Stimulated activated CD4-positive, alpha-beta T cell treated with anti-CD3 and anti-CD28 coated beads, Interleukin-4, amount 100 ng/mL, for 1 hour (primary cell): ENCODE data around the gene IL15RA.
A peak's percentile ranks its signal among the peaks of the same experiment; 100 is the strongest.
"Not testable (repeated sequence)": the region's sequence is repeated elsewhere in the genome, so short reads cannot be mapped to it uniquely, and the experiment has no call there.

Source experiments
- DNase-seq: peaks from one replicate; pipeline ENCODE4 v3.0.0-alpha.2; 2020

Gene IL15RA

GRCh38 chr10:6005161-6005804 lies 27.9 kb upstream of the IL15RA start:
- not testable (repeated sequence) for DNase-seq

GRCh38 chr10:6002809-6003510 lies 25.6 kb upstream of the IL15RA start:
- DNase-seq, result no peak

GRCh38 chr10:5999440-6000165 lies 22.3 kb upstream of the IL15RA start:
- no peak for DNase-seq

GRCh38 chr10:5996696-5997095 lies 19.4 kb upstream of the IL15RA start:
- no peak for DNase-seq

GRCh38 chr10:5992398-5992797 lies 15.1 kb upstream of the IL15RA start:
- no peak for DNase-seq

- DNase-seq, result no peak
These were observed 14.4 kb upstream of the IL15RA start for GRCh38 chr10:5991708-5992107.

GRCh38 chr10:5989756-5990155 lies 12.4 kb upstream of the IL15RA start:
- DNase-seq, result no peak

- DNase-seq, result no peak
These were observed 11.1 kb upstream of the IL15RA start for GRCh38 chr10:5988336-5988920.

- no peak for DNase-seq
These were observed 10.4 kb upstream of the IL15RA start for GRCh38 chr10:5987747-5988146.

- DNase-seq, result no peak
These were observed 7.7 kb upstream of the IL15RA start for GRCh38 chr10:5985029-5985428.

- no peak for DNase-seq
These were observed 6.4 kb upstream of the IL15RA start for GRCh38 chr10:5983774-5984173.

- no peak for DNase-seq
These were observed 4.2 kb upstream of the IL15RA start for GRCh38 chr10:5981529-5981928.

GRCh38 chr10:5978230-5978489 lies 817 bp upstream of the IL15RA start:
- no peak for DNase-seq

- peak; percentile 55 for DNase-seq
These were observed 552 bp downstream of the IL15RA start for GRCh38 chr10:5976512-5977470.

GRCh38 chr10:5975641-5976473 lies 1.5 kb downstream of the IL15RA start:
- DNase-seq, result peak; percentile 47

GRCh38 chr10:5973069-5973468 lies 4.3 kb downstream of the IL15RA start:
- no peak for DNase-seq

GRCh38 chr10:5971886-5972285 lies 5.5 kb downstream of the IL15RA start:
- DNase-seq, result no peak

GRCh38 chr10:5971315-5971832 lies 6.0 kb downstream of the IL15RA start:
- no peak for DNase-seq

- DNase-seq, result no peak
These were observed 6.8 kb downstream of the IL15RA start for GRCh38 chr10:5970527-5970926.

GRCh38 chr10:5970066-5970465 lies 7.3 kb downstream of the IL15RA start:
- no peak for DNase-seq

- no peak for DNase-seq
These were observed 8.5 kb downstream of the IL15RA start for GRCh38 chr10:5968681-5969453.
